Measurements from ENCODE around the gene IQSEC1. TPM values are rescaled to one million over a fixed set of nuclear protein-coding genes. Genes with fewer than 3 reads are reported as not detected.

The IQSEC1 gene
- total RNA-seq, 1 experiment from 2014 or later = 28.1 TPM

DNA sequence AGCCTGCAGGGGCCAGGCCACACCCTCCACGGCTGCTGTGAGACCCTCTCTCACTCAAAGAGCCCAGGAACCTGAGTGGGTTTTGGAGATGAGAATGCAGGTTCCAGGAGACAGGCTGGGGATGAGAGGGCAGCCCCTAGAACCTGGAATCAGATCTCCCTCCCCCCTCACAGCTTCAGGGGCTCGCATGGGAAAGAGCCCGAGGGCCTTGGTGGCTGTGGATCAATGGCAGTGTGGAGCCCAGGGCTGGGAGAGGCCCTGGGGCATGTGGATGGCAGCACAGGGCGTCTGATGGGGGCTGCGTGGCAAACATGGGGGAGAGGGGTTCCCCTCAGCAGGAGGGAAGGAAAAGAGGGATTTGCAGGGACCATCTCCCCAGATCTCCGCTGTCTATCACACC is 119.0 kb downstream of the IQSEC1 start:
- Histone ChIP-seq H3K79me2 (ENCODE audit: insufficient read depth, low read length) (peaks cover 21% of the 10 kb centered on the region; the same call in 1 of the 2 replicates), H3K4me1 (ENCODE audit: control insufficient read depth in 1 of 2, insufficient read depth in 2 of 2, low read length in 2 of 2) (peaks cover 6 to 11% of the 10 kb centered on the region in 2 experiments; a peak in 3 of 4 replicates), H3K9me2 (ENCODE audit: insufficient read depth) (no peaks in the 10 kb centered on the region), H3K4me2 (ENCODE audit: low read length) (no peak overlapping the region), H3K27me3 (ENCODE audit: insufficient read depth, low read length) (no peaks in the 10 kb centered on the region), H4K20me1 (ENCODE audit: insufficient read depth) (no peaks in the 10 kb centered on the region), H3K27ac (ENCODE audit: low read depth, low read length) (no peak overlapping the region), H3K4me3 (replicated peaks in 1 of 2; ENCODE audit: low read depth in 1 of 2, low read length in 2 of 2) (no peak overlapping the region), H3K9ac (ENCODE audit: low read length) (no peak overlapping the region), H3K36me3 (ENCODE audit: control insufficient read depth in 1 of 2, insufficient read depth in 2 of 2, low read length in 2 of 2) (no peaks in the 10 kb centered on the region), H3K9me3 (ENCODE audit: control insufficient read depth in 1 of 2, insufficient read depth in 1 of 2, low read depth in 1 of 2, low read length in 2 of 2) (no peaks in the 10 kb centered on the region), H2AFZ (ENCODE audit: low read depth, low read length, poor library complexity, severe bottlenecking) (no peak overlapping the region)
- POLR2A ChIA-PET = no interaction called here
- intact Hi-C loops (cut with micrococcal nuclease) = no loop called here
- CTCF ChIA-PET = no interaction called here
- DNase-seq (ENCODE audit: low read depth, low spot score) (no peak), ATAC-seq (no peak)
- no TSS peak for BruUV-seq (replicated peaks)
- RAD21 ChIA-PET (ENCODE audit: low non-redundant PET in 1 of 2, low total read pairs in 2 of 2, uncharacterized antibody in 2 of 2, unreplicated experiment in 2 of 2) = no interaction called here
- TF ChIP-seq CEBPB (IDR thresholded peaks at IDR 0.05; ENCODE audit: low read depth) = no peak
- TF ChIP-seq POLR2A (IDR thresholded peaks at IDR 0.05; ENCODE audit: borderline replicate concordance, extremely low read depth, insufficient read depth, insufficient read length) = no peak
- TF ChIP-seq SRF (IDR thresholded peaks at IDR 0.05; ENCODE audit: low read depth) = no peak
- TF ChIP-seq YY1 (IDR thresholded peaks at IDR 0.05; ENCODE audit: extremely low read depth, insufficient replicate concordance, low read depth, low read length) = no peak

- POLR2A ChIA-PET = no interaction called here
- no peaks in the 10 kb centered on the region for H3K9me3 ChIP-seq (ENCODE audit: control insufficient read depth in 1 of 2, insufficient read depth in 1 of 2, low read depth in 1 of 2, low read length in 2 of 2)
- peaks cover 12 to 19% of the 10 kb centered on the region in 2 experiments for H3K4me1 ChIP-seq (ENCODE audit: control insufficient read depth in 1 of 2, insufficient read depth in 2 of 2, low read length in 2 of 2)
- CTCF ChIA-PET = no interaction called here
- H3K9me2 ChIP-seq (ENCODE audit: insufficient read depth) = no peaks in the 10 kb centered on the region
- no peak overlapping the region for H3K9ac ChIP-seq (ENCODE audit: low read length)
- no peaks in the 10 kb centered on the region for H3K27me3 ChIP-seq (ENCODE audit: insufficient read depth, low read length)
- H2AFZ ChIP-seq (ENCODE audit: low read depth, low read length, poor library complexity, severe bottlenecking) = no peak overlapping the region
- intact Hi-C loops (cut with micrococcal nuclease) = no loop called here
- peaks cover 14% of the 10 kb centered on the region; the same call in 1 of the 2 replicates for H3K79me2 ChIP-seq (ENCODE audit: insufficient read depth, low read length)
- H3K36me3 ChIP-seq (ENCODE audit: control insufficient read depth in 1 of 2, insufficient read depth in 2 of 2, low read length in 2 of 2) = no peaks in the 10 kb centered on the region
- no peak for DNase-seq (ENCODE audit: low read depth, low spot score)
- H3K27ac ChIP-seq (ENCODE audit: low read depth, low read length) = no peak overlapping the region
- ATAC-seq = no peak
- no peak overlapping the region for H3K4me3 ChIP-seq (replicated peaks in 1 of 2; ENCODE audit: low read depth in 1 of 2, low read length in 2 of 2)
- BruUV-seq (replicated peaks) = no TSS peak
- no peak overlapping the region for H3K4me2 ChIP-seq (ENCODE audit: low read length)
- H4K20me1 ChIP-seq (ENCODE audit: insufficient read depth) = no peaks in the 10 kb centered on the region
- RAD21 ChIA-PET (ENCODE audit: low non-redundant PET in 1 of 2, low total read pairs in 2 of 2, uncharacterized antibody in 2 of 2, unreplicated experiment in 2 of 2) = no interaction called here
- TF ChIP-seq SIN3A (IDR thresholded peaks at IDR 0.05; ENCODE audit: low read depth) (no peak), SRF (IDR thresholded peaks at IDR 0.05; ENCODE audit: low read depth) (no peak), CEBPB (IDR thresholded peaks at IDR 0.05; ENCODE audit: low read depth) (no peak), POLR2AphosphoS5 (IDR thresholded peaks at IDR 0.05; ENCODE audit: low read depth, low read length) (no peak), POLR2A (IDR thresholded peaks at IDR 0.05; ENCODE audit: borderline replicate concordance, extremely low read depth, insufficient read depth, insufficient read length) (no peak), TCF7L2 (IDR thresholded peaks at IDR 0.05; ENCODE audit: borderline replicate concordance, extremely low read depth, insufficient read depth, insufficient read length) (no peak), EZH2 (IDR thresholded peaks at IDR 0.05) (no peak), CBX3 (IDR thresholded peaks at IDR 0.05; ENCODE audit: low read depth) (no peak), ZNF274 (IDR thresholded peaks at IDR 0.05; ENCODE audit: low read depth, low read length) (no peak), ELF1 (IDR thresholded peaks at IDR 0.05; ENCODE audit: borderline replicate concordance, low read depth) (no peak), REST (IDR thresholded peaks at IDR 0.05; ENCODE audit: low read depth) (no peak)
- TF ChIP-seq, protein P1, sequence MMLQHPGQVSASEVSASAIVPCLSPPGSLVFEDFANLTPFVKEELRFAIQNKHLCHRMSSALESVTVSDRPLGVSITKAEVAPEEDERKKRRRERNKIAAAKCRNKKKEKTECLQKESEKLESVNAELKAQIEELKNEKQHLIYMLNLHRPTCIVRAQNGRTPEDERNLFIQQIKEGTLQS (IDR thresholded peaks at IDR 0.05) = no peak
- TF ChIP-seq, protein P2, sequence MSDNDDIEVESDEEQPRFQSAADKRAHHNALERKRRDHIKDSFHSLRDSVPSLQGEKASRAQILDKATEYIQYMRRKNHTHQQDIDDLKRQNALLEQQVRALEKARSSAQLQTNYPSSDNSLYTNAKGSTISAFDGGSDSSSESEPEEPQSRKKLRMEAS (IDR thresholded peaks at IDR 0.05) = no peak
Observed at GRCh38 chr3:12953201-12953995, 119.8 kb downstream of the IQSEC1 start.
